Measurements from ENCODE around the gene TRMO. TPM values are rescaled to one million over a fixed set of nuclear protein-coding genes. Genes with fewer than 3 reads are reported as not detected.
A peak's percentile ranks its signal among the peaks of the same experiment; 100 is the strongest.
"Not testable (repeated sequence)": the region's sequence is repeated elsewhere in the genome, so short reads cannot be mapped to it uniquely, and the experiment has no call there.

TRMO gene, protein sequence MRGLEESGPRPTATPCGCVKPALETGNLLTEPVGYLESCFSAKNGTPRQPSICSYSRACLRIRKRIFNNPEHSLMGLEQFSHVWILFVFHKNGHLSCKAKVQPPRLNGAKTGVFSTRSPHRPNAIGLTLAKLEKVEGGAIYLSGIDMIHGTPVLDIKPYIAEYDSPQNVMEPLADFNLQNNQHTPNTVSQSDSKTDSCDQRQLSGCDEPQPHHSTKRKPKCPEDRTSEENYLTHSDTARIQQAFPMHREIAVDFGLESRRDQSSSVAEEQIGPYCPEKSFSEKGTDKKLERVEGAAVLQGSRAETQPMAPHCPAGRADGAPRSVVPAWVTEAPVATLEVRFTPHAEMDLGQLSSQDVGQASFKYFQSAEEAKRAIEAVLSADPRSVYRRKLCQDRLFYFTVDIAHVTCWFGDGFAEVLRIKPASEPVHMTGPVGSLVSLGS
- total RNA-seq: 11.5 TPM

- peak; percentile 98 for DNase-seq (ENCODE audit: low spot score)
These were observed at the start of gene TRMO for GRCh38 chr9:97921959-97922724. Gene TRMO, minus strand, starts transcription at chr9:97922500. Its CDS starts 7 bp downstream, at chr9:97922493.

DNA sequence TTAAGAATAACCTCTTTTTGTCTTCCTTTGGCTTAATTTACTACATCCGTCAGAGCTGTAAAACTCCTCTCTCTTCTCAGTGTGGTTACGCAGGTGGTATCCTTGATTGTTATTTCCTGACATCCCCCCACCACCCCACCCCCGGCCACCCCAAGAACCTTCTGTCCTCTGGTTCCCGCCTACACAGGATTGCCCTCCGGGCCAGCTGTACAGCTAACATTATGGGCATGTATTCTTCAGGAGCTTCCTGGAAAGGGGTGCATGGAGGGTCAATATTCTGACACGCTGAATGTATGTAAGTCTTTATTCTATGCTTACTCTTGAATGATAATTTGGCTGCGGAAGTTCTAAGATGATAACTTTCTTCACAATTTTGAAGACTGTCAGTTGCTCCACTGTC is 47.9 kb upstream of the TRMO start:
- DNase-seq (ENCODE audit: low spot score): no peak

DNA sequence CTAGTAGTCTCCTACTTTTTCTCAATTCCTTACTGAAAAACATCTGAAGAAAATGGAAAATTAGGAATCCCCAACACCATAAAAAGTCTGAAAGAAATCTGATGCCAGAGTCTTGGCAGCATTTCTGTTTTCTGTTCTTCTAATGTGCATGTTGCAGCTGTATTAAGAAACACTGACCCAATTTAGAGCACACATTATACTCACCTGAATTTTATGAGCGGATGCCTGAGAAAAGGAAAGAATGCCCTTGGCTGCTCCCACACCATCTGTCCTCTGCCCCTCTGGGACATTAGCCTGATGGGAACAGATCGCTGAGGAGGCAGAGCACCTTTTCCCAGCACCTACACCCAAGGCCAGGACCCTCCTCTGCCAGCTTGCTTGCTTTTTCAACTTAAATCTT is 46.7 kb upstream of the TRMO start:
- no peak for DNase-seq (ENCODE audit: low spot score)

DNA sequence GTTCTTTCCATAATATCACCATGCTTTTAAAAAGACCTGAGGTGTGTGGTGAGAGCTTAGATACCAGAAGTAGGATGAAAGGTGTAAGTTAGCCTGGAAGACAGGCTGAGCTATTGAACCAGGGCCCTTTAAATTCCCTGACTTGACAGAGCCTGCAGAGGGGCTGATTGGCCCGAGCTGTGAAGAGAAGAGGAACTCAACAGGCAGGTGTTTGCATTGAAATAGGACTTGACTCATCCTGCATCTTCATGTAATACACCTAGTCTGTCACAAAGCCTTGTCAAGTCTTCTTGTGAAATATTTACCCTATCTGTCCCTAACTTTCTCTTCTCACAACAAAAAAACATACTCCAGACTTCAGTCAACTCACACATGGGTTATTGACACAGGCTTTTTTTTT is 44.2 kb upstream of the TRMO start:
- no peak for DNase-seq (ENCODE audit: low spot score)

GRCh38 chr9:97964901-97965300 is 42.6 kb upstream of the TRMO start:
- no peak for DNase-seq (ENCODE audit: low spot score)

- DNase-seq (ENCODE audit: low spot score): no peak
These were observed 40.9 kb upstream of the TRMO start for GRCh38 chr9:97963232-97963631.

DNA sequence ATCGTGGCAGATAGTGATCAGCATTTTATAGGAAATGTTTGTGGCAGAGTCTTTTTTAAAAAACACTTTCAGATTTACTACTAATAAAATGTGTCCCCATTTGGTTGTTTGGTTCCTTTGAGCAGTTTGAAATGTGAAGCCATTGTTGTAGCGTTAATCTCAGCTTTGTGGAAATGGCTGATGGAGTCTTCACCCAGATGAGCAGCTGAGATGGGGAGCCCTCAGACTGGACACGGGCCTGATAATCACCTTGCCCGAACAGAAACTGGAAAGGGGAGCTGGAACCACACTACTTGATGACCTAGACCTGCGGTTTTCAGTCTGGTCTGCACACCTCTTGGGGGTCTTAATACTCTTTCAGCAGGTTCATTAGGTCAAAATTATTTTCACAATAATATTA is 40.3 kb upstream of the TRMO start:
- no peak for DNase-seq (ENCODE audit: low spot score)

GRCh38 chr9:97962136-97962535 is 39.8 kb upstream of the TRMO start:
- DNase-seq (ENCODE audit: low spot score): no peak

- DNase-seq (ENCODE audit: low spot score): no peak
These were observed 39.1 kb upstream of the TRMO start for GRCh38 chr9:97961361-97961760.

DNA sequence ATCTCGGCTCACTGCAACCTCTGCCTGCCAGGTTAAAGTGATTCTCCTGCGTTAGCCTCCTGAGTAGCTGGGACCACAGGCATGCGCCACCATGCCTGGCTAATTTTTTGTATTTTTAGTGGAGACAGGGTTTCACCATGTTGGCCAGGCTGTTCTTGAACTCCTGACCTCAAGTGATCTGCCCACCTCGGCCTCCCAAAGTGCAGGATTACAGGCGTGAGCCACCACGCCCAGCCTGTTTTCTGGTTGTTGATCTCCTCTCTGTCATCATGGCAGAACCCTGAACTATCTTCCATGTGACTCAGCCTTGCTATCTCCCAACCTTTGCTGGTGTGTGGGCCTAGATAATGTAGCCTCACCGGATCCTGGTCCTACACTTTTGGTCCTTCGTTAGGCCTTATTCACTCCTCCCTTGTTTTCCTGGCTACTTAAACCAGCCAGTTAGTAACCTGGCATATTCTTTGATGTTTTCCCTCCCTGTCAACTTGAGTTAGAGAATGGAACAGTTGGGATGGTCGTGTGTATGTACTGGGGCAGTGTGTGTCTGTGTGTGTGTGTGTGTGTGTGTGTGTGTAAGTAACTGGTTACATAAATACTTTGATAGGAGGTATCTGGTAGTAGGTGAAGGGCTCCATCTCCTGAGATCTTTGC is 38.5 kb upstream of the TRMO start:
- DNase-seq (ENCODE audit: low spot score): not testable (repeated sequence)

DNA sequence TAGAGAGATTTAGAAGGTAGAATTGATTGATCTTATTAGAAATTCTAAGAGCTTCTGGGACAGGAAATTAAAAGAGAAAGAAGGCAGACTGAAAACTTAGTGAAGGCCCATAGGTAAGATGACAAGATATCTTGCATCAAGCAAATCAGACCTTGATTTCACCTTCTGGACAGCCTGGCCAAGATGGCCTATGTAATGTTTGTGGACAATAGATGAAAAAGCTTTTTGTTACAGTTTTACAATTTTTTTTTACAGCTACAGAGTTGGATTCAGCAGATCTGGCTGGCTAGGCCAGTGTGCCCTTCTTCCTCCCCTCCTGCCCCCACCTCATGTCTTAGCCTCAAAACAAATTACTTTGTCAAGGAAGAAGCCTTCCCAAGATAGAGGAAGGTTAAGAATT is 37.3 kb upstream of the TRMO start:
- DNase-seq (ENCODE audit: low spot score): no peak

DNA sequence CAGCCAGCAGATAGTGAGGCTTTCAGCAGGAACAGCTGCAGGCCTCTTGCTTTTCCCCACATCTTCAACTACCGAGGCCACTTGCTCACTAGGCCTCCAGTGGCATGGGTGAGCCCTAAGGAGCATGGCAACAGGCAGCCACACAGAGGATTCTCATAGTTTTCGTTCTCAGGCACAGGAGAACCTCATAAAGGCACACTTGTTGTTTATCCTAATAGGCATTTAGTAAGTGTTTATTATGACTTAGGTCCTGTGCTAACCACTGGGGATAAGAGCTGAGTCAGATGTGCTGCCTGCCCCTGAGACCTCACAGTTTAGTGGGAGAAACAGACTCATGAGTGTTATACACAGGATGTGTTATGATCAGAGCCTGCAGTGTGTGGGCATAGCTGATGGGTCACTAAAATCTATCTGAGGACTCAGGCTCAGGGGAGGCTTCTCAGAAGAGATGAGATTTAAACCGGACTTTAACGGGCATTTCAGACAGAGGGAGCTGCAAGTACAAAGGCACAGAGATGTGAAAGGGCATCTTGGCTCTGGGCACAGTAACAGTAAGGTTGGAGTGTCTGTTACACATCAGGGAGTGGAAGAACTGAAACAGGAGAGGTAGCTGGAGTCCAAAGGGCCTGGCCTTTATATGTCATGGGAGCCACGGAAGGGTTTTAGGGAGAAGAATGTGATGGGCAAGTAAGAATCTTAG is 36.7 kb upstream of the TRMO start:
- no peak for DNase-seq (ENCODE audit: low spot score)

DNA sequence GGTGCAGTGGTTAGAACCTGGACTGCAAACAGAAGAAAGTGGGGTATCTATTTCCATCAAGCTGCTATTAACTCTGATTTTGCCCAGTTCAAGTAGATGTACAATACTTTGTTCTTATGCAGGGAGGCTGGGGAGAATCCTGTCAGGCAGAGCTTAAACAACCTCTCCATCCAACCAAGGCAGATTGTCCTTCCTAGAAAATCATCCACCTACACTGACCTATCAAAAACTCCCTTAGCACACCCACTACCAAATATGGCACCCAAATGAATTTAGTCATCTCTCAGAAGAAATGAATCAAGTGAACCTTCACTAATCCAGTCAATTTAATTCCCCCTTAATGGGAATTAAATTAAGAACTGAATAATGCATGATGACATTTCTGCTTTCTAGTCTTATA is 34.0 kb upstream of the TRMO start:
- DNase-seq (ENCODE audit: low spot score): no peak

- DNase-seq (ENCODE audit: low spot score): peak; percentile 34
These were observed 32.3 kb upstream of the TRMO start for GRCh38 chr9:97954550-97954989.

- DNase-seq (ENCODE audit: low spot score): not testable (repeated sequence)
These were observed 28.6 kb upstream of the TRMO start for GRCh38 chr9:97950873-97951272.

DNA sequence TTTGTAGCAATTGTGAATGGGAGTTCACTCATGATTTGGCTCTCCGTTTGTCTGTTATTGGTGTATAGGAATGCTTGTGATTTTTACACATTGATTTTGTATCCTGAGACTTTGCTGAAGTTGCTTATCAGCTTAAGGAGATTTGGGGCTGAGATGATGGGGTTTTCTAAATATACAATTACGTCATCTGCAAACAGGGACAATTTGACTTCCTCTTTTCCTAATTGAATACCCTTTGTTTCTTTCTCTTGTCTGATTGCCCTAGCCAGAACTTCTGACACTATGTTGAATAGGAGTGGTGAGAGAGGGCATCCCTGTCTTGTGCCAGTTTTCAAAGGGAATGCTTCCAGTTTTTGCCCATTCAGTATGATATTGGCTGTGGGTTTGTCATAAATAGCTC is 24.8 kb upstream of the TRMO start:
- DNase-seq (ENCODE audit: low spot score): not testable (repeated sequence)

GRCh38 chr9:97945470-97945869 is 23.2 kb upstream of the TRMO start:
- not testable (repeated sequence) for DNase-seq (ENCODE audit: low spot score)

GRCh38 chr9:97944612-97945011 is 22.3 kb upstream of the TRMO start:
- DNase-seq (ENCODE audit: low spot score): no peak

DNA sequence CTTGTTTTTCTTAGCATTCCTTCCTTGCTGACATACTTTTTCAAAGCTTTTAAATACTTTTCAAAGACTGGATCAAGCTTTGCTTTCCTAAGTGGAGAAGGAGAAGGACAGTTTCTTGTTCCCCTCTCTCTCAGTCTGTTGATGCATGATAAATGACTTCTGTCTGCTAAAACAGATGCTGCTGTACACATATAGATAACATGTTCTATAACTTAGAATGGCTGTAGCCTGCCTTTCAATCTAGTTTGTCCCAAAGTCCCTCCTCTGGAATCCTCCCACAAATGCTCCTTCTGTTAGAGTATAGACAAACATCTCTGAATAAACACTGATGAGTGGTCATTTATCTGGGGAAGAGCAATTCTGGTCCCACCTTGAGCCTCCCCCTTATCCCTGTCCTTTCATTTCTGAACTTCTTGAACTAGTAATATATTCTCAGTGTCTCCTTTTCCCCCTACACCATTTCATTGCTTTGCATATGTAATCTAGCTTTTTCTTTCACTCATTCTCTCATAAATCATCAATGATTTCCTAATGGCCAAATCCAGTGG is 21.1 kb upstream of the TRMO start:
- no peak for DNase-seq (ENCODE audit: low spot score)

DNA sequence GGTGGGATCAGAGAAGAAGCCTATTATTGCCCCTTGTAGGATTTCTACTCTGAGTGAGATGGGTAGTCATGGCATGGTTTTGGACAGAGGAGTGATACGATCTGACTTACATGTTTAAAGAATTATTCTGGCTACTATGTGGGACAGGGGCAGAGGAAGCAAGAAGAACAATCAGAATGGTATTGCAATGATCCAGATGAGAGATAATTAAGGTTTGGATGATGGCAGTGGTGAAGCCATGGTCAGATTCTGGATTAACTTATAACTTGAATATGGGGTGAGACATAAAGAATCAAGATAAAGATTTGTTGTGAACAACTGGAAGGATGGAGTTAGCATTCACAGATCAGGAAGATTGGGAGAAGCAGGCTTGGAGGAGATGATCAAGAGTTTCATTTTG is 19.0 kb upstream of the TRMO start:
- no peak for DNase-seq (ENCODE audit: low spot score)

DNA sequence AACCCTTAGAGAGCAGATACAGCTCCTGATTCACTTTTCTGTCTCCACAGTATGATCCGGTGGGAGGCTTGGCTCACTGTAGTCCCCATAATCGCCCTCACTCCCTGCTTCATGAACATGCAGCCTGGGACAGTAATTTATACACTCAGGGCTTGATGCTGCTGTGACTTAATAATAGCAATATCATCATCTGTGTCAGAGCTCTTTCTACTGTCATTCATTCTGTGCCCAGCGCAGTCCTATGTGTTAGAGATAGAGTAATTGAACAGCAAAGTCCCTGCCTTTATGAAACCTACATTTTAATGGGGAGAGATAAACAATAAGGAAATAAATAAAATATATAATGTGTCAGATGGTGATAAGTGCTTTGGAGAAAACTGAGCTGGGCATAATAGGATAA is 18.4 kb upstream of the TRMO start:
- no peak for DNase-seq (ENCODE audit: low spot score)

DNA sequence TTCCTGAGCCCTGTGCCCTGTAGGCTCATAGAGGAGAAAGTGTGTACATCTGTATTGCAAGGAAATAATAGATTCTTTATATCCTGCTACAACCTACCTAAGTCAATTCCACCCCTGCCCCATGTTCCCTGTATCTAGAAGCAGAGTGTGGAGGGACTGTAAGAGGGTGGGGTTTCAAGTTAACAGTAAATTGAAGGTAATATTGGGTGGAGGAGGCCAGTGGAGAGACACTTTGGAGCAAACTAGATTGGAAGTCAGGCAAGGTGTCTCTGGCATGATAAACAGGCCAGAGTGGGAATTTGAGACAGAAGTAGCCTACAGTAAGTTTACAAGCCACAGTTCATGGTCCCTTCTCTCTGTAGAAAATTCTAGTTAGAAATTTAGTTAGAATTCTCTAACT is 17.9 kb upstream of the TRMO start:
- no peak for DNase-seq (ENCODE audit: low spot score)

Data from mucosa of gallbladder (tissue), 1 donor.